ENCODE measurements around the gene ABL1.

DNA sequence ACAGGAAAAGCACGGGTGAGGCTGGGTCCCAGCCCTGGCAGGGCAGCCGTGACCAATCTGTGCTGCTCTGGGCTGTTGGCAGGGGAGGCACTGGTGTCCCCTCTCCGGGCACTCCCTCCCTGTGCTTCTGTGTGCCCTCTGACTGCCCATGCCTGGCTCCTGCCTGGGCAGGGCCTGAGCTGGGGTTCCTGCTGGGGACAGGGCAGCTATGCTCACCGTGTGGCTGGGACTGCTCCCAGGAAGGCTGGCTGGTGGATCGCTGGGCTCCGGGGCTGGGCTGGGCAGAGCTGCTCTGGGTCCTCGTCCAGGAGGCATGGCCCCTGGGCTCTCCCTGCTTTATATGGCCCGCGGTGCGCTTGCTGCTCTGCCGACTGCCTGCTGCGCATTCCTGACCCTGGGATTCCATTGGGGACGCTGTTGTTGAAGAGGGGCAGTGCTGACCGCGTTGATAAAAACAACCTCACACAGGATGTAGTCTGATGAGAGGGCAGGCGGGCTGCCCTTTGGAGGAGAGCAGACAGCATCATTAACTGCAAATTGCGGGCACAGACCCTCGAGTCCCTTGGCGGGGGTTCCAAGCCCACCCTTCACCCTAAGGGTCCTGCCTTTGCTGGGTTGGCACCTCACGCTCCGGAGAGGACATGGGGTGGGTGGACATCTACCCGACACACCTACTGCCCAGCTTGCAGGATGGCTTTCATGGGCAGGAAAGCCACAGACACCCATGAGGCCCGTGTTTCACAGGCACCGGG lies 60.6 kb downstream of the ABL1 start:
- TF ChIP-seq, protein P1, sequence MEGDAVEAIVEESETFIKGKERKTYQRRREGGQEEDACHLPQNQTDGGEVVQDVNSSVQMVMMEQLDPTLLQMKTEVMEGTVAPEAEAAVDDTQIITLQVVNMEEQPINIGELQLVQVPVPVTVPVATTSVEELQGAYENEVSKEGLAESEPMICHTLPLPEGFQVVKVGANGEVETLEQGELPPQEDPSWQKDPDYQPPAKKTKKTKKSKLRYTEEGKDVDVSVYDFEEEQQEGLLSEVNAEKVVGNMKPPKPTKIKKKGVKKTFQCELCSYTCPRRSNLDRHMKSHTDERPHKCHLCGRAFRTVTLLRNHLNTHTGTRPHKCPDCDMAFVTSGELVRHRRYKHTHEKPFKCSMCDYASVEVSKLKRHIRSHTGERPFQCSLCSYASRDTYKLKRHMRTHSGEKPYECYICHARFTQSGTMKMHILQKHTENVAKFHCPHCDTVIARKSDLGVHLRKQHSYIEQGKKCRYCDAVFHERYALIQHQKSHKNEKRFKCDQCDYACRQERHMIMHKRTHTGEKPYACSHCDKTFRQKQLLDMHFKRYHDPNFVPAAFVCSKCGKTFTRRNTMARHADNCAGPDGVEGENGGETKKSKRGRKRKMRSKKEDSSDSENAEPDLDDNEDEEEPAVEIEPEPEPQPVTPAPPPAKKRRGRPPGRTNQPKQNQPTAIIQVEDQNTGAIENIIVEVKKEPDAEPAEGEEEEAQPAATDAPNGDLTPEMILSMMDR (IDR thresholded peaks at IDR 0.05; ENCODE audit: low read depth, low read length): no peak
- no peak for TF ChIP-seq POLR2A (IDR thresholded peaks at IDR 0.05; ENCODE audit: extremely low read depth, insufficient read length)
- TF ChIP-seq, protein P2, sequence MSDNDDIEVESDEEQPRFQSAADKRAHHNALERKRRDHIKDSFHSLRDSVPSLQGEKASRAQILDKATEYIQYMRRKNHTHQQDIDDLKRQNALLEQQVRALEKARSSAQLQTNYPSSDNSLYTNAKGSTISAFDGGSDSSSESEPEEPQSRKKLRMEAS (IDR thresholded peaks at IDR 0.05; ENCODE audit: low read depth, low read length): no peak
- no peak for TF ChIP-seq MYC (IDR thresholded peaks at IDR 0.05; ENCODE audit: low read depth, low read length)

All from NB4 (cell line).